Measurements from ENCODE around the gene ZRANB2. TPM values are rescaled to one million over a fixed set of nuclear protein-coding genes. Genes with fewer than 3 reads are reported as not detected.

The ZRANB2 gene
- total and polyA plus RNA-seq, 7 donors, result 18.5 to 119 (median 63.4) TPM

DNA sequence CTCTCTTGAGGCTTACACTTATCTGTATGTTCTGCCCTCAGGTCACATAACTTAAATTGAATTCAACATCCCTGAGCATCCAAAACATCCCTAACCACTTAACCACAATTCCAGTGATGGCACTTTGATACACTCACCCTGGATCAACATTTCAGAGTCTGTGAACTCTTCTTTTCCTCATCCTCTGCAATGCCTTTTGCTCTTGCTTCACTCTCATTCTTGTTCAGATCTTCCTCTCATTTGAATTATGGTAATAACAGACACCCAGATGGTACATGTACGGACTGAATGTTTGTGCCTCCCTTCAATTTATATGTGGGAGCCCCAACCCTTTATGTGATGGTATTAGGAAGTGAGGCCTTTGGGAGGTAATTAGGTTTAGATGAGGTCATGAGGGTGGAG lies 66.7 kb downstream of the ZRANB2 start:
- TF ChIP-seq, protein P1, sequence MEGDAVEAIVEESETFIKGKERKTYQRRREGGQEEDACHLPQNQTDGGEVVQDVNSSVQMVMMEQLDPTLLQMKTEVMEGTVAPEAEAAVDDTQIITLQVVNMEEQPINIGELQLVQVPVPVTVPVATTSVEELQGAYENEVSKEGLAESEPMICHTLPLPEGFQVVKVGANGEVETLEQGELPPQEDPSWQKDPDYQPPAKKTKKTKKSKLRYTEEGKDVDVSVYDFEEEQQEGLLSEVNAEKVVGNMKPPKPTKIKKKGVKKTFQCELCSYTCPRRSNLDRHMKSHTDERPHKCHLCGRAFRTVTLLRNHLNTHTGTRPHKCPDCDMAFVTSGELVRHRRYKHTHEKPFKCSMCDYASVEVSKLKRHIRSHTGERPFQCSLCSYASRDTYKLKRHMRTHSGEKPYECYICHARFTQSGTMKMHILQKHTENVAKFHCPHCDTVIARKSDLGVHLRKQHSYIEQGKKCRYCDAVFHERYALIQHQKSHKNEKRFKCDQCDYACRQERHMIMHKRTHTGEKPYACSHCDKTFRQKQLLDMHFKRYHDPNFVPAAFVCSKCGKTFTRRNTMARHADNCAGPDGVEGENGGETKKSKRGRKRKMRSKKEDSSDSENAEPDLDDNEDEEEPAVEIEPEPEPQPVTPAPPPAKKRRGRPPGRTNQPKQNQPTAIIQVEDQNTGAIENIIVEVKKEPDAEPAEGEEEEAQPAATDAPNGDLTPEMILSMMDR (IDR thresholded peaks at IDR 0.05), result no peak
- no peak for TF ChIP-seq EP300 (IDR thresholded peaks at IDR 0.05)
- no peak for TF ChIP-seq POLR2A (IDR thresholded peaks at IDR 0.05)
- no peak for TF ChIP-seq POLR2AphosphoS5 (IDR thresholded peaks at IDR 0.05)
- Histone ChIP-seq H3K4me3 (no peak overlapping the region), H3K36me3 (no peaks in the 10 kb centered on the region), H3K27me3 (no peaks in the 10 kb centered on the region), H3K9me3 (no peaks in the 10 kb centered on the region), H3K4me1 (peaks cover 0 to under 1% (median 0%) of the 10 kb centered on the region in 4 donors), H3K27ac (no peak overlapping the region)
- intact Hi-C loops (cut with DNase I), result no loop called here
- 71 to 81% methylated on average over 1 of the region's 1 CpG for WGBS, 2 donors
- no peak for DNase-seq

Small RNA genes lying within 50 kb of the gene (small RNA-seq; reads per million reads assigned to genes)
- gene MIR186, result 410 to 792 (median 693) reads per million in 3 donors

Other genes with a start within 250 kb of the ZRANB2 start
- 10 to 100 TPM; 26.8 to 52.4 (median 38.7) TPM for gene PTGER3, start 33.2 kb downstream of the ZRANB2 start, total RNA-seq
- gene PTGER3, start 33.2 kb downstream of the ZRANB2 start, polyA plus RNA-seq, result 1 to 10 TPM in 1 of 3 donors, under 1 TPM in 2; 0.46 to 4.0 (median 0.60) TPM

Measured in sigmoid colon (tissue), 7 donors.